Measurements from ENCODE around the gene CMTM5.

DNA sequence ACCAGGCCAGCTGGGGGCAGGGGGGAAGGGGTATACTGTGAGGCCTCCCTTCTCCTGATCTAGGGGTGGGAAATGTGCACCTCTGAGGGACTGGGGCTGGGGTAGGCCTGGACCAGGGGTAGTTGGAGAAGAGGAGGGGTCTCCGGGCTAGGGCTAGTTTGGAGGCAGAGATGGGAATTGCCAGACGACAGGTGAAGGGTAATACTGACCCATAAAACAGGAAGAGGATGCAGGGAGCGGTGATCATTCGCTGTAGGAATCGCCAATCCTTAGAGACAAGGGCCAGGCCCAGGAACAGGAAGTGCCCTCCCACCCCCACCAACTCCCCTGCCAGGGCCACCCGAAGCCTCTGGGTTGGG lies 28.6 kb upstream of the CMTM5 start:
- TF ChIP-seq, protein P1, sequence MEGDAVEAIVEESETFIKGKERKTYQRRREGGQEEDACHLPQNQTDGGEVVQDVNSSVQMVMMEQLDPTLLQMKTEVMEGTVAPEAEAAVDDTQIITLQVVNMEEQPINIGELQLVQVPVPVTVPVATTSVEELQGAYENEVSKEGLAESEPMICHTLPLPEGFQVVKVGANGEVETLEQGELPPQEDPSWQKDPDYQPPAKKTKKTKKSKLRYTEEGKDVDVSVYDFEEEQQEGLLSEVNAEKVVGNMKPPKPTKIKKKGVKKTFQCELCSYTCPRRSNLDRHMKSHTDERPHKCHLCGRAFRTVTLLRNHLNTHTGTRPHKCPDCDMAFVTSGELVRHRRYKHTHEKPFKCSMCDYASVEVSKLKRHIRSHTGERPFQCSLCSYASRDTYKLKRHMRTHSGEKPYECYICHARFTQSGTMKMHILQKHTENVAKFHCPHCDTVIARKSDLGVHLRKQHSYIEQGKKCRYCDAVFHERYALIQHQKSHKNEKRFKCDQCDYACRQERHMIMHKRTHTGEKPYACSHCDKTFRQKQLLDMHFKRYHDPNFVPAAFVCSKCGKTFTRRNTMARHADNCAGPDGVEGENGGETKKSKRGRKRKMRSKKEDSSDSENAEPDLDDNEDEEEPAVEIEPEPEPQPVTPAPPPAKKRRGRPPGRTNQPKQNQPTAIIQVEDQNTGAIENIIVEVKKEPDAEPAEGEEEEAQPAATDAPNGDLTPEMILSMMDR (IDR thresholded peaks at IDR 0.05), result no peak
- no peak for TF ChIP-seq POLR2A (IDR thresholded peaks at IDR 0.05)
